H1 (cell line): Measurements from ENCODE around the gene TRAPPC12. TPM values are rescaled to one million over a fixed set of nuclear protein-coding genes. Genes with fewer than 3 reads are reported as not detected.

Experiments
- ASH2L ChIP-seq: fragments of 200-600, 300-600 bp; sonication (generic); IDR thresholded peaks from one replicate; pipeline ENCODE4 v1.7.1; 2017; ENCODE audit warnings: low read length
- BRCA1 ChIP-seq: IDR thresholded peaks from 2 replicates; pipeline ENCODE4 v1.6.1; 2012; ENCODE audit warnings: low read depth, low read length, improper control_type of control experiment
- CHD1 ChIP-seq: IDR thresholded peaks from 2 replicates; pipeline ENCODE4 v1.6.1; 2012; ENCODE audit warnings: low read depth, low read length, improper control_type of control experiment
- CREB1 ChIP-seq: IDR thresholded peaks from 2 replicates; pipeline ENCODE4 v1.6.1; 2012; ENCODE audit warnings: inconsistent platforms
- EP300 ChIP-seq, 2 experiments: IDR thresholded peaks; 1 replicate in 1 of 2; 2 replicates in 1 of 2; pipeline ENCODE4 v1.6.1; 2011 to 2012; ENCODE audit warnings: low read depth in 2 of 2, low read length in 2 of 2, mild to moderate bottlenecking in 2 of 2, borderline replicate concordance in 1 of 2, inconsistent platforms in 1 of 2, moderate library complexity in 1 of 2
- SIRT6 ChIP-seq: IDR thresholded peaks from one replicate; pipeline ENCODE4 v1.7.1; 2012; ENCODE audit warnings: low read length, inconsistent platforms
- SIX5 ChIP-seq: IDR thresholded peaks from 2 replicates; pipeline ENCODE4 v1.6.1; 2011; ENCODE audit warnings: mild to moderate bottlenecking, low read depth, low read length
- SP1 ChIP-seq: IDR thresholded peaks from 2 replicates; pipeline ENCODE4 v1.6.1; 2011; ENCODE audit warnings: low read depth, low read length
- SP2 ChIP-seq: IDR thresholded peaks from 2 replicates; pipeline ENCODE4 v1.6.1; 2012; ENCODE audit warnings: mild to moderate bottlenecking, low read length, inconsistent platforms
- ZNF274 ChIP-seq: IDR thresholded peaks from 2 replicates; pipeline ENCODE4 v1.7.0; 2012; ENCODE audit warnings: low read length, borderline replicate concordance; ENCODE audit errors: extremely low read depth
- polyA plus RNA-seq, 7 experiments: library from polyadenylated mRNA; depleted of rRNA in 3 of 7; stranded (reverse) in 5 of 7; unstranded in 2 of 7; fragments of >200 nt in 5 of 7; fragments of 200-250 nt in 2 of 7; gene quantifications; 1 replicate in 5 of 7; 2 replicates in 1 of 7; 4 replicates in 1 of 7; pipeline versions ENCODE4 v1.2.1 to v1.2.3, GENCODE V29; 2011 to 2013; ENCODE audit warnings: missing spikeins in 2 of 7, mixed read lengths in 2 of 7
- total RNA-seq: library from RNA; stranded (reverse); fragmentation: NEBNext Ultra II Directional; extraction: Animal tissue kit (Norgen Biotek cat#: 25700); gene quantifications from 2 replicates; pipeline ENCODE4 v1.2.1, GENCODE V29; 2021
- TF ChIP-seq, protein P1 (sequence below): fragments of 300-600 bp; sonication (generic); IDR thresholded peaks from 2 replicates; pipeline ENCODE4 v1.7.1; 2012; ENCODE audit warnings: low read length, moderate library complexity, mild to moderate bottlenecking, inconsistent platforms; ENCODE audit not compliant: insufficient replicate concordance
- TF ChIP-seq, protein P2 (sequence below): IDR thresholded peaks from 2 replicates; pipeline ENCODE4 v1.6.1; 2012; ENCODE audit warnings: inconsistent platforms

TRAPPC12 gene
- total and polyA plus RNA-seq, 2 of the 8 experiments (the other 6 are each of a cell fraction or from before 2014, with no cell fraction given): 35.0 to 67.3 TPM

DNA sequence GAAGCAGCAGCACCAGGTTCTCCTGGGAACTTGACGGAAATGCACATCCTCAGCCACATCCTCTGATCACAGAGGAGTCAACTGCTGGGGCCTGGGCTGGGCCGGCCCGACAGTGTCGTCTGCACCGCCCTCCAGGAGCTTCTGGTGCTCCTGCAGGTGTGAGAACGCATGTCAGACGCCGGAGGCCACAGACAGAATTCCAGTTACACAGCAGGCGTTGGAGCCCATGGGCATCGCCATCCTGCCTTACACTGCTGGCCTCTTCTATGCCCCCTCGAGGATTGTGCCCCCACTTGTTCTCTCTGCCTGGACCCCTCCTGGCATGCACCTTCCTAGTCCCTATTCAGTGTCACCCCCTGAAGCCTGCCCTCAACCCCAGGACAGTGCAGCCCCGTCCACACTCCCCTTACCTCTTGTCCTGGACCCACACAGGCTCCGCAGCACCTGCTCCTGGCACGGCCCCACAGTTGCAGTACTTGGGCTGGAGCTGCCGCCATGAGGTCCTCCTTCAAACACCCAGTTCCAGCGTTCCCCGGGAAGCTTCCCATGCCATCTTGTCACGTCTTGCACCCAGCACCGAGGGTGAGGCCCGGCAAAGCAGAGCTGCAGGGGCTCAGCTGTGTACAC, 102.4 kb downstream of the TRAPPC12 start (continued):
- TF ChIP-seq, protein P1, sequence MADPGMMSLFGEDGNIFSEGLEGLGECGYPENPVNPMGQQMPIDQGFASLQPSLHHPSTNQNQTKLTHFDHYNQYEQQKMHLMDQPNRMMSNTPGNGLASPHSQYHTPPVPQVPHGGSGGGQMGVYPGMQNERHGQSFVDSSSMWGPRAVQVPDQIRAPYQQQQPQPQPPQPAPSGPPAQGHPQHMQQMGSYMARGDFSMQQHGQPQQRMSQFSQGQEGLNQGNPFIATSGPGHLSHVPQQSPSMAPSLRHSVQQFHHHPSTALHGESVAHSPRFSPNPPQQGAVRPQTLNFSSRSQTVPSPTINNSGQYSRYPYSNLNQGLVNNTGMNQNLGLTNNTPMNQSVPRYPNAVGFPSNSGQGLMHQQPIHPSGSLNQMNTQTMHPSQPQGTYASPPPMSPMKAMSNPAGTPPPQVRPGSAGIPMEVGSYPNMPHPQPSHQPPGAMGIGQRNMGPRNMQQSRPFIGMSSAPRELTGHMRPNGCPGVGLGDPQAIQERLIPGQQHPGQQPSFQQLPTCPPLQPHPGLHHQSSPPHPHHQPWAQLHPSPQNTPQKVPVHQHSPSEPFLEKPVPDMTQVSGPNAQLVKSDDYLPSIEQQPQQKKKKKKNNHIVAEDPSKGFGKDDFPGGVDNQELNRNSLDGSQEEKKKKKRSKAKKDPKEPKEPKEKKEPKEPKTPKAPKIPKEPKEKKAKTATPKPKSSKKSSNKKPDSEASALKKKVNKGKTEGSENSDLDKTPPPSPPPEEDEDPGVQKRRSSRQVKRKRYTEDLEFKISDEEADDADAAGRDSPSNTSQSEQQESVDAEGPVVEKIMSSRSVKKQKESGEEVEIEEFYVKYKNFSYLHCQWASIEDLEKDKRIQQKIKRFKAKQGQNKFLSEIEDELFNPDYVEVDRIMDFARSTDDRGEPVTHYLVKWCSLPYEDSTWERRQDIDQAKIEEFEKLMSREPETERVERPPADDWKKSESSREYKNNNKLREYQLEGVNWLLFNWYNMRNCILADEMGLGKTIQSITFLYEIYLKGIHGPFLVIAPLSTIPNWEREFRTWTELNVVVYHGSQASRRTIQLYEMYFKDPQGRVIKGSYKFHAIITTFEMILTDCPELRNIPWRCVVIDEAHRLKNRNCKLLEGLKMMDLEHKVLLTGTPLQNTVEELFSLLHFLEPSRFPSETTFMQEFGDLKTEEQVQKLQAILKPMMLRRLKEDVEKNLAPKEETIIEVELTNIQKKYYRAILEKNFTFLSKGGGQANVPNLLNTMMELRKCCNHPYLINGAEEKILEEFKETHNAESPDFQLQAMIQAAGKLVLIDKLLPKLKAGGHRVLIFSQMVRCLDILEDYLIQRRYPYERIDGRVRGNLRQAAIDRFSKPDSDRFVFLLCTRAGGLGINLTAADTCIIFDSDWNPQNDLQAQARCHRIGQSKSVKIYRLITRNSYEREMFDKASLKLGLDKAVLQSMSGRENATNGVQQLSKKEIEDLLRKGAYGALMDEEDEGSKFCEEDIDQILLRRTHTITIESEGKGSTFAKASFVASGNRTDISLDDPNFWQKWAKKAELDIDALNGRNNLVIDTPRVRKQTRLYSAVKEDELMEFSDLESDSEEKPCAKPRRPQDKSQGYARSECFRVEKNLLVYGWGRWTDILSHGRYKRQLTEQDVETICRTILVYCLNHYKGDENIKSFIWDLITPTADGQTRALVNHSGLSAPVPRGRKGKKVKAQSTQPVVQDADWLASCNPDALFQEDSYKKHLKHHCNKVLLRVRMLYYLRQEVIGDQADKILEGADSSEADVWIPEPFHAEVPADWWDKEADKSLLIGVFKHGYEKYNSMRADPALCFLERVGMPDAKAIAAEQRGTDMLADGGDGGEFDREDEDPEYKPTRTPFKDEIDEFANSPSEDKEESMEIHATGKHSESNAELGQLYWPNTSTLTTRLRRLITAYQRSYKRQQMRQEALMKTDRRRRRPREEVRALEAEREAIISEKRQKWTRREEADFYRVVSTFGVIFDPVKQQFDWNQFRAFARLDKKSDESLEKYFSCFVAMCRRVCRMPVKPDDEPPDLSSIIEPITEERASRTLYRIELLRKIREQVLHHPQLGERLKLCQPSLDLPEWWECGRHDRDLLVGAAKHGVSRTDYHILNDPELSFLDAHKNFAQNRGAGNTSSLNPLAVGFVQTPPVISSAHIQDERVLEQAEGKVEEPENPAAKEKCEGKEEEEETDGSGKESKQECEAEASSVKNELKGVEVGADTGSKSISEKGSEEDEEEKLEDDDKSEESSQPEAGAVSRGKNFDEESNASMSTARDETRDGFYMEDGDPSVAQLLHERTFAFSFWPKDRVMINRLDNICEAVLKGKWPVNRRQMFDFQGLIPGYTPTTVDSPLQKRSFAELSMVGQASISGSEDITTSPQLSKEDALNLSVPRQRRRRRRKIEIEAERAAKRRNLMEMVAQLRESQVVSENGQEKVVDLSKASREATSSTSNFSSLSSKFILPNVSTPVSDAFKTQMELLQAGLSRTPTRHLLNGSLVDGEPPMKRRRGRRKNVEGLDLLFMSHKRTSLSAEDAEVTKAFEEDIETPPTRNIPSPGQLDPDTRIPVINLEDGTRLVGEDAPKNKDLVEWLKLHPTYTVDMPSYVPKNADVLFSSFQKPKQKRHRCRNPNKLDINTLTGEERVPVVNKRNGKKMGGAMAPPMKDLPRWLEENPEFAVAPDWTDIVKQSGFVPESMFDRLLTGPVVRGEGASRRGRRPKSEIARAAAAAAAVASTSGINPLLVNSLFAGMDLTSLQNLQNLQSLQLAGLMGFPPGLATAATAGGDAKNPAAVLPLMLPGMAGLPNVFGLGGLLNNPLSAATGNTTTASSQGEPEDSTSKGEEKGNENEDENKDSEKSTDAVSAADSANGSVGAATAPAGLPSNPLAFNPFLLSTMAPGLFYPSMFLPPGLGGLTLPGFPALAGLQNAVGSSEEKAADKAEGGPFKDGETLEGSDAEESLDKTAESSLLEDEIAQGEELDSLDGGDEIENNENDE: no peak
- TF ChIP-seq ZNF274: no peak
- no peak for TF ChIP-seq EP300 (IDR thresholded peaks at IDR 0.05; ENCODE audit: borderline replicate concordance in 1 of 2, low read depth in 2 of 2, low read length in 2 of 2)
- TF ChIP-seq CREB1: no peak
- no peak for TF ChIP-seq ASH2L
- TF ChIP-seq SIX5: no peak
- TF ChIP-seq SP1: no peak
- TF ChIP-seq BRCA1: no peak
- TF ChIP-seq SP2: no peak
- TF ChIP-seq CHD1: no peak
- no peak for TF ChIP-seq SIRT6
- TF ChIP-seq, protein P2, sequence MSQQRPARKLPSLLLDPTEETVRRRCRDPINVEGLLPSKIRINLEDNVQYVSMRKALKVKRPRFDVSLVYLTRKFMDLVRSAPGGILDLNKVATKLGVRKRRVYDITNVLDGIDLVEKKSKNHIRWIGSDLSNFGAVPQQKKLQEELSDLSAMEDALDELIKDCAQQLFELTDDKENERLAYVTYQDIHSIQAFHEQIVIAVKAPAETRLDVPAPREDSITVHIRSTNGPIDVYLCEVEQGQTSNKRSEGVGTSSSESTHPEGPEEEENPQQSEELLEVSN: no peak
